ENCODE data around the gene RHCE.
"Not testable (repeated sequence)": the region's sequence is repeated elsewhere in the genome, so short reads cannot be mapped to it uniquely, and the experiment has no call there.

RHCE gene

GRCh38 chr1:25432749-25433388 is 12.2 kb upstream of the RHCE start:
- no peak for DNase-seq

GRCh38 chr1:25431955-25432719 is 11.5 kb upstream of the RHCE start:
- no peak for DNase-seq

- DNase-seq = peak; percentile 85
These were observed 10.6 kb upstream of the RHCE start for GRCh38 chr1:25430967-25431881.

GRCh38 chr1:25430073-25430966 is 9.7 kb upstream of the RHCE start, which contains the start of gene MACO1:
Gene MACO1, plus strand, starts transcription at chr1:25430897. Its CDS starts 202 bp downstream, at chr1:25431099.
- peak; percentile 95 for DNase-seq

GRCh38 chr1:25428475-25429166 is 8.0 kb upstream of the RHCE start:
- no peak for DNase-seq

GRCh38 chr1:25427696-25428095 is 7.1 kb upstream of the RHCE start:
- DNase-seq = no peak

- no peak for DNase-seq
These were observed 4.8 kb upstream of the RHCE start for GRCh38 chr1:25425098-25426085.

GRCh38 chr1:25423206-25423605 is 2.6 kb upstream of the RHCE start:
- not testable (repeated sequence) for DNase-seq

- not testable (repeated sequence) for DNase-seq
These were observed 1.3 kb downstream of the RHCE start for GRCh38 chr1:25419339-25419738.

GRCh38 chr1:25417280-25417679 is 3.3 kb downstream of the RHCE start:
- not testable (repeated sequence) for DNase-seq

- DNase-seq = not testable (repeated sequence)
These were observed 6.0 kb downstream of the RHCE start for GRCh38 chr1:25414578-25414977.

GRCh38 chr1:25414157-25414556 is 6.5 kb downstream of the RHCE start:
- DNase-seq = not testable (repeated sequence)

- not testable (repeated sequence) for DNase-seq
These were observed 7.6 kb downstream of the RHCE start for GRCh38 chr1:25412872-25413623.

- not testable (repeated sequence) for DNase-seq
These were observed 10.8 kb downstream of the RHCE start for GRCh38 chr1:25409641-25410427.

- not testable (repeated sequence) for DNase-seq
These were observed 14.8 kb downstream of the RHCE start for GRCh38 chr1:25405731-25406305.

- DNase-seq = not testable (repeated sequence)
These were observed 17.4 kb downstream of the RHCE start for GRCh38 chr1:25402947-25403803.

GRCh38 chr1:25398079-25398478 is 22.5 kb downstream of the RHCE start:
- DNase-seq = not testable (repeated sequence)
